Epithelial cell of esophagus (primary cell): ENCODE results near the gene TACC3.

ENCODE experiments used
- DNase-seq: peaks from one replicate; pipeline ENCODE4 v3.0.0; 2010; ENCODE audit warnings: low read depth
- H3K4me3 ChIP-seq: 2 replicates; pipeline ENCODE4 v1.5.1; 2011; ENCODE audit warnings: mild to moderate bottlenecking, low read length, control low read depth
- TF ChIP-seq, protein P1 (sequence below): IDR thresholded peaks from 2 replicates; pipeline ENCODE4 v1.5.1; 2011; ENCODE audit warnings: low read depth, mild to moderate bottlenecking, low read length, control low read depth, inconsistent platforms; ENCODE audit not compliant: insufficient read depth; ENCODE audit errors: missing control alignments

The TACC3 gene

GRCh38 chr4:1678244-1678643, 43.1 kb upstream of the TACC3 start:
- DNase-seq: no peak
- TF ChIP-seq, protein P1, sequence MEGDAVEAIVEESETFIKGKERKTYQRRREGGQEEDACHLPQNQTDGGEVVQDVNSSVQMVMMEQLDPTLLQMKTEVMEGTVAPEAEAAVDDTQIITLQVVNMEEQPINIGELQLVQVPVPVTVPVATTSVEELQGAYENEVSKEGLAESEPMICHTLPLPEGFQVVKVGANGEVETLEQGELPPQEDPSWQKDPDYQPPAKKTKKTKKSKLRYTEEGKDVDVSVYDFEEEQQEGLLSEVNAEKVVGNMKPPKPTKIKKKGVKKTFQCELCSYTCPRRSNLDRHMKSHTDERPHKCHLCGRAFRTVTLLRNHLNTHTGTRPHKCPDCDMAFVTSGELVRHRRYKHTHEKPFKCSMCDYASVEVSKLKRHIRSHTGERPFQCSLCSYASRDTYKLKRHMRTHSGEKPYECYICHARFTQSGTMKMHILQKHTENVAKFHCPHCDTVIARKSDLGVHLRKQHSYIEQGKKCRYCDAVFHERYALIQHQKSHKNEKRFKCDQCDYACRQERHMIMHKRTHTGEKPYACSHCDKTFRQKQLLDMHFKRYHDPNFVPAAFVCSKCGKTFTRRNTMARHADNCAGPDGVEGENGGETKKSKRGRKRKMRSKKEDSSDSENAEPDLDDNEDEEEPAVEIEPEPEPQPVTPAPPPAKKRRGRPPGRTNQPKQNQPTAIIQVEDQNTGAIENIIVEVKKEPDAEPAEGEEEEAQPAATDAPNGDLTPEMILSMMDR: no peak
- no peak overlapping the region for H3K4me3 ChIP-seq

DNA sequence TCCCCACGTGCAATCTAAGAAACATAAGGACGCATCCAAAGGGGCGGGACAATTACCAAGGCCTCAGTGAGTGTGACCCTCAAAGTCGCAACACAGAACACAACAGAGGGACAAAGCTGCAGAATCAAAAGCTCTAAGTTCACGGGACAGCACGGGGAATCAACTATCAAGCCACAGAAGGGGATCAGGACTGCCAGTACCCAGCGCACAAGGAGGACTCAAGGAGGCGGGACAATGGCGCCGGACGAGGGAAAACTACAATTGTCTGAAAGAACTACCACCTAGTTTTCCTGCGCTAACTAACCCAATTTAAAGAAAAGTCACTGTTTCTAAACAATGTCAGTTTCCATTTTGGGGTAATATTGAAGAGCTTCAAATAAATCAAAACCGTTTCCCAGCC, 38.5 kb upstream of the TACC3 start:
- no peak for DNase-seq
- H3K4me3 ChIP-seq: no peak overlapping the region
- TF ChIP-seq, protein P1: no peak

DNA sequence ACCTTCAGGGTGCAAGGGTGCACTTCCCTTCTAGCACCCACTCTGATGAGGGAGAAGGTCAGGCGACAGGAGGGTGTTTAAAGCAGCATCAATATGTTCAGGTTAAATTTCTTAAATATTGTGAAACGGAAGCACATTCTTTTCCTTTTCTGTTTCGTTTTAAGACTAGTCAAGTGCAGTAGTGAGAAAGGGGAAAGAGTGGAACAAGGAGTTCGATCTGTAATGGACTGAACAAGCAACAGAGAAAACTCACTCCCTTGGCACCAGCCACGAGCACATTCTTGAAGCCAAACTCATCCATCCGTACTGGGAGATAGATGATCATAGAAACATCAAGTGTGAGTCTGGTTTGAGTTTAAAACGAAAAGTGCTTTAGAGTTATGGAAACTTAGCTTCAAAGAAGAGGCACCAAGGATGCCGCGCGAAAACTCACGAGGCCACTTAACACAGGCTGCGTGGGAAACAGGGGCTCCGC, 38.0 kb upstream of the TACC3 start:
- TF ChIP-seq, protein P1: no peak
- H3K4me3 ChIP-seq: peak overlapping the region; percentile 54
- DNase-seq: peak; percentile 72

DNA sequence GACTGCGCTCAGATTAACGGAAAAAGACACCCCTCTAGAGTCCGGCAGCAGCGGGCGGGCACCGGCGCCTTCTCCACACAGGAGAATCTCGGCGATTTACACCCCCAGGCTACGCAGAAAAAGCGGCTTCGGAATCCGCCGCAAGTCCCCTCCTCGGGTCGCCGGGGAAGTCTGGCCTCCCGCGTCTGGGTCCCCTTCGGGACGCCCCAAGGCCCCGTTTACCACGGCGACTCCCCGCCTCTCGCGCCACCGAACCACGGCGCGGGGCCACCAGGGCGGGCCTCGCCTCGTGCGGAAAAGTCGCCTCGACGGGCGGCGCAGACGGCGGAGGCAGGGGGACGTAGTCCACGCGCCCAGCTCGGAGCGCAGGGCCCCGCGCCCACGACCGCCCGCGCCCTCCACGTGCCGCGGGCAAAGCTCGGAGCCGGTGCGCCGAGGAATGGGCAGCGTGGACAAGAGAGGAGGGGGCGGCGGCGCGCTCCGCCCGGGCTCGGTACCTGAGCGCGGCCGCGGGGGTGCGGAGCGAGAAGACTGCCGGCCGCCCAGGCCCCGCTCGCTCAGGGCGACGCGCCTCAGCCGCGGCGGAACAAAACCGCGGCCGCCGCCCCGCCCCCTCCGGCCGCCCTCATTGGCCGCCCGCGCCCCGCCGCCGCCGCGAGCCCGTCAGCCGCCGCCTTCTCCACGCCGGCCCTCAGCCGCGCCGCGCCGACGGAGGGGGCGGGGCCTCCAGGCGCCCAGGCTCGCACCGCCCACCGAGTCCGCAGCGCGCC, 37.4 kb upstream of the TACC3 start, which contains the start of gene FAM53A:
FAM53A (minus strand) TSS at position 578 of the 770 bp plus-strand sequence. CDS start 15,572 bp downstream, outside the sequence.
- TF ChIP-seq, protein P1: no peak
- peak; percentile 89 for DNase-seq

DNA sequence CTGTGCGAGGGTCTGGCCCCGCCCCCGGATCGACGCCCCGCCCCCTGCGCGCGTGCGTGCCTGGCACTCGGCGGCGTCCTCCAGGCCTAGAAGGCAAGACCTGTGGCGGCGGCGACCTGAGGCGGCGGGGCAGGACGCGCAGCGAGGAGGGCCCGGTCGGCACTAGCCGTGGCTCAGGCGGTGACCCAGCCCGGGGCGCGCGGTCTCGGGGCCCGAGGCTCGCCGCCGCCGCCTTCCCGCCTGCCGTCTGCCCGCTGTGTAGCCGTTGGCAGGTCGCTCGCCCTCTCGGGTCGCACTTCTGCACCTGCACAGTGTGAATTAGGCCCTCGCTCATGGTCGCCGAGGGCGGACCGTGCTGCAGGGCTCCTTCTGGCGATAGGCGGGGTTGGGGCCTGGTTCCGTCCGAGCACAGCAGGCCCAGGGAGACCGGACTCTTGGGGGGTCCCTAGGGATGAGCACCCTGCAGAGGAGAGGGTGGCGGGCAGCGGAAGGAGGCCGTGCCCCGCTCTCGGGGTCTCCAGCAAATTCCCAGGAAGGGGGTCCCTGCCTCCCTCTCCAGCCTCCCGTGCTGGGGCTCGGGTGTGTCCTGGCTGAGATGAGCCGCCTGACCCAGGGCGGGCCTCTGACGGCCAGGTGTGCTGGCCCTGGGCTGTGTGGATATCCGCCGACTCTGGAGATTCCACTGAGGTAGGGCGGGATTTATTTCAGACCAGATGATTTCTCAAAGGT, 36.7 kb upstream of the TACC3 start:
- TF ChIP-seq, protein P1: no peak
- no peak for DNase-seq
- peak overlapping the region; percentile 47 for H3K4me3 ChIP-seq

More for the DNA sequence above, 37.4 kb upstream of the TACC3 start, which contains the start of gene FAM53A:
- H3K4me3 ChIP-seq: peak within 1 kb of the TSS; percentile 54

GRCh38 chr4:1685235-1686150, 35.8 kb upstream of the TACC3 start:
- peak overlapping the region; percentile 47 for H3K4me3 ChIP-seq
- DNase-seq: no peak
- TF ChIP-seq, protein P1: no peak
